H9 (cell line): ENCODE measurements around the gene NSUN3. TPM values are rescaled to one million over a fixed set of nuclear protein-coding genes. Genes with fewer than 3 reads are reported as not detected.

Experiments used
- DNase-seq: peaks from one replicate; pipeline ENCODE4 v3.0.0-alpha.2; 2017
- H2AFZ ChIP-seq: one replicate; pipeline ENCODE4 v1.6.1; 2013; ENCODE audit warnings: mild to moderate bottlenecking, low read length, control low read depth, moderate library complexity
- H2AK5ac ChIP-seq: 2 replicates; pipeline ENCODE4 v1.6.1; 2013; ENCODE audit warnings: low read length, control low read depth, mixed read lengths; ENCODE audit not compliant: insufficient read length
- H2BK120ac ChIP-seq: one replicate; pipeline ENCODE4 v1.6.1; 2013; ENCODE audit warnings: low read depth, mild to moderate bottlenecking, low read length, control low read depth, inconsistent platforms; ENCODE audit not compliant: poor library complexity, severe bottlenecking
- H2BK12ac ChIP-seq: 2 replicates; pipeline ENCODE4 v1.6.1; 2013; ENCODE audit warnings: low read length, control low read depth, mixed read lengths, low read depth; ENCODE audit not compliant: insufficient read length
- H2BK15ac ChIP-seq: 2 replicates; pipeline ENCODE4 v1.6.1; 2013; ENCODE audit warnings: low read depth, low read length, control low read depth
- H2BK20ac ChIP-seq: one replicate; pipeline ENCODE4 v1.6.1; 2013; ENCODE audit warnings: low read depth, mild to moderate bottlenecking, low read length, control low read depth, inconsistent platforms; ENCODE audit not compliant: poor library complexity, severe bottlenecking
- H2BK5ac ChIP-seq: 2 replicates; pipeline ENCODE4 v1.6.1; 2013; ENCODE audit warnings: low read length, control low read depth, mixed read lengths; ENCODE audit not compliant: insufficient read length
- H3K14ac ChIP-seq: 2 replicates; pipeline ENCODE4 v1.6.1; 2013; ENCODE audit warnings: low read length, control low read depth; ENCODE audit not compliant: insufficient read depth
- H3K18ac ChIP-seq: 2 replicates; pipeline ENCODE4 v1.6.1; 2013; ENCODE audit warnings: low read depth, mild to moderate bottlenecking, mixed read lengths, low read length, control low read depth; ENCODE audit not compliant: insufficient read length
- H3K23ac ChIP-seq: 2 replicates; pipeline ENCODE4 v1.6.1; 2013; ENCODE audit warnings: low read length, control low read depth, mixed read lengths, low read depth; ENCODE audit not compliant: insufficient read length
- H3K23me2 ChIP-seq: 2 replicates; pipeline ENCODE4 v1.6.1; 2013; ENCODE audit warnings: low read depth, mild to moderate bottlenecking, mixed read lengths, low read length, control low read depth; ENCODE audit not compliant: insufficient read length, poor library complexity, severe bottlenecking
- H3K27ac ChIP-seq: 2 replicates; pipeline ENCODE4 v1.5.1; 2013; ENCODE audit warnings: low read length, control low read depth, mixed read lengths, low read depth; ENCODE audit not compliant: insufficient read length
- H3K27me3 ChIP-seq: 2 replicates; pipeline ENCODE4 v1.6.1; 2013; ENCODE audit warnings: low read length, control low read depth, inconsistent platforms; ENCODE audit not compliant: insufficient read depth
- H3K4ac ChIP-seq: 2 replicates; pipeline ENCODE4 v1.6.1; 2013; ENCODE audit warnings: low read depth, mild to moderate bottlenecking, control low read depth, inconsistent platforms, low read length, moderate library complexity
- H3K4me1 ChIP-seq: 2 replicates; pipeline ENCODE4 v1.6.1; 2013; ENCODE audit warnings: low read length, control low read depth, inconsistent platforms; ENCODE audit not compliant: insufficient read depth
- H3K4me2 ChIP-seq: 2 replicates; pipeline ENCODE4 v1.6.1; 2013; ENCODE audit warnings: low read length, control low read depth, mixed read lengths; ENCODE audit not compliant: insufficient read length, insufficient read depth
- H3K56ac ChIP-seq: 2 replicates; pipeline ENCODE4 v1.6.1; 2013; ENCODE audit warnings: low read depth, mild to moderate bottlenecking, mixed read lengths, low read length, control low read depth; ENCODE audit not compliant: insufficient read length
- H3K79me1 ChIP-seq: 2 replicates; pipeline ENCODE4 v1.6.1; 2013; ENCODE audit warnings: low read depth, mild to moderate bottlenecking, moderate library complexity, low read length, control low read depth, inconsistent platforms; ENCODE audit not compliant: insufficient read depth, poor library complexity, severe bottlenecking
- H3K79me2 ChIP-seq: 2 replicates; pipeline ENCODE4 v1.6.1; 2013; ENCODE audit warnings: low read length, control low read depth, inconsistent platforms; ENCODE audit not compliant: insufficient read depth
- H3K9ac ChIP-seq: 2 replicates; pipeline ENCODE4 v1.6.1; 2013; ENCODE audit warnings: low read length, control low read depth, mixed read lengths; ENCODE audit not compliant: insufficient read length; ENCODE audit errors: extremely low read depth
- H3K9me3 ChIP-seq: one replicate; pipeline ENCODE4 v1.6.1; 2013; ENCODE audit warnings: low read depth, low read length, inconsistent platforms; ENCODE audit not compliant: control insufficient read depth
- H3T11ph ChIP-seq: one replicate; pipeline ENCODE4 v1.6.1; 2013; ENCODE audit warnings: mild to moderate bottlenecking, low read length, control low read depth, inconsistent platforms
- H4K20me1 ChIP-seq: one replicate; pipeline ENCODE4 v1.6.1; 2013; ENCODE audit not compliant: control insufficient read depth, insufficient read length, insufficient read depth
- H4K5ac ChIP-seq: 2 replicates; pipeline ENCODE4 v1.6.1; 2013; ENCODE audit warnings: low read depth, mild to moderate bottlenecking, mixed read lengths, low read length, control low read depth; ENCODE audit not compliant: insufficient read length
- H4K8ac ChIP-seq: replicated peaks from 2 replicates; pipeline ENCODE4 v1.6.1; 2013; ENCODE audit warnings: low read length, control low read depth, mixed read lengths, low read depth; ENCODE audit not compliant: insufficient read length
- H4K91ac ChIP-seq: 2 replicates; pipeline ENCODE4 v1.6.1; 2013; ENCODE audit warnings: low read depth, mild to moderate bottlenecking, moderate library complexity, mixed read lengths, low read length, control low read depth; ENCODE audit not compliant: insufficient read length
- H3K27ac Mint-ChIP-seq, 3 experiments: 2 replicates in 2 of 3; 3 replicates in 1 of 3; pipeline ENCODE4 v1.8.0; 2020 to 2021; ENCODE audit warnings: mixed read lengths in 3 of 3, mild to moderate bottlenecking in 1 of 3, moderate library complexity in 1 of 3
- H3K27me3 Mint-ChIP-seq: 2 replicates; pipeline ENCODE4 v1.8.0; 2021; ENCODE audit warnings: low read depth, mild to moderate bottlenecking, moderate library complexity, mixed read lengths
- H3K36me3 Mint-ChIP-seq, 3 experiments: 2 replicates in 2 of 3; 3 replicates in 1 of 3; pipeline ENCODE4 v1.8.0; 2020 to 2021; ENCODE audit warnings: low read depth in 3 of 3, mixed read lengths in 3 of 3; ENCODE audit not compliant: insufficient read depth in 1 of 3
- H3K4me1 Mint-ChIP-seq, 2 experiments: 2 replicates each; pipeline ENCODE4 v1.8.0; 2020; ENCODE audit warnings: mixed read lengths in 2 of 2
- H3K4me3 Mint-ChIP-seq, 2 experiments: 2 replicates in 1 of 2; 3 replicates in 1 of 2; pipeline ENCODE4 v1.8.0; 2020 to 2021; ENCODE audit warnings: mild to moderate bottlenecking in 2 of 2, mixed read lengths in 2 of 2, moderate library complexity in 1 of 2
- H3K9me3 Mint-ChIP-seq, 2 experiments: 2 replicates in 1 of 2; 3 replicates in 1 of 2; pipeline ENCODE4 v1.8.0; 2020; ENCODE audit warnings: mild to moderate bottlenecking in 2 of 2, mixed read lengths in 2 of 2, moderate library complexity in 1 of 2
- CTCF ChIP-seq: fragments of 200-600 bp; sonication (generic); conservative IDR thresholded peaks from 3 replicates; pipeline ENCODE4 v1.8.0; 2021; ENCODE audit warnings: antibody characterized with exemption, mild to moderate bottlenecking
- WGBS: extraction: QIAGEN DNeasy Blood & Tissue Kit; methylation state at CpG from one replicate; pipeline ENCODE4 v1.1.7; 2013; ENCODE audit warnings: missing lambda C conversion rate, low lambda C conversion rate, mixed read lengths; ENCODE audit not compliant: insufficient read length; ENCODE audit errors: extremely low coverage; 5-methylcytosine and 5-hydroxymethylcytosine counted together
- total RNA-seq: library from RNA; stranded (reverse); gene quantifications from 2 replicates; pipeline ENCODE4 v1.2.1, GENCODE V29; 2021

The NSUN3 gene
- total RNA-seq, 1 experiment from 2014 or later, result 7.4 TPM

GRCh38 chr3:94115482-94115881 lies 52.6 kb downstream of the NSUN3 start:
- no peaks in the 10 kb centered on the region for H3K4me1 ChIP-seq
- no peak overlapping the region for H3T11ph ChIP-seq
- H2BK12ac ChIP-seq, result no peak overlapping the region
- H3K4me2 ChIP-seq, result no peak overlapping the region
- TF ChIP-seq CTCF, result peak; percentile 62; the same call in 2 of the 3 replicates
- no peak for DNase-seq
- no peak overlapping the region for H3K27ac ChIP-seq
- no peak overlapping the region for H3K4ac ChIP-seq
- H4K5ac ChIP-seq, result no peak overlapping the region
- no peaks in the 10 kb centered on the region for H4K20me1 ChIP-seq
- H3K9me3 Mint-ChIP-seq, result no peaks in the 10 kb centered on the region
- H3K27ac Mint-ChIP-seq, result 0 out of 7 replicates have a peak overlapping the region, but pooled peaks of 1 of the 3 experiments have one; percentile 6
- no peak overlapping the region for H3K9ac ChIP-seq
- no peak overlapping the region for H2BK20ac ChIP-seq
- no peak overlapping the region for H3K14ac ChIP-seq
- H3K9me3 ChIP-seq, result no peaks in the 10 kb centered on the region
- H3K79me1 ChIP-seq, result no peaks in the 10 kb centered on the region
- H2BK120ac ChIP-seq, result no peak overlapping the region
- no peak overlapping the region for H2BK15ac ChIP-seq
- H2AK5ac ChIP-seq, result no peak overlapping the region
- WGBS, result no CpG with 5 or more reads among the region's 6 CpGs
- no peak overlapping the region for H4K8ac ChIP-seq
- no peaks in the 10 kb centered on the region for H3K79me2 ChIP-seq
- H4K91ac ChIP-seq, result no peak overlapping the region
- no peak overlapping the region for H3K23ac ChIP-seq
- no peaks in the 10 kb centered on the region for H3K27me3 Mint-ChIP-seq
- no peak overlapping the region for H3K18ac ChIP-seq
- H3K23me2 ChIP-seq, result no peaks in the 10 kb centered on the region
- no peak overlapping the region for H2AFZ ChIP-seq
- no peak overlapping the region for H3K56ac ChIP-seq
- peaks cover 10 to 18% of the 10 kb centered on the region in 2 experiments for H3K4me1 Mint-ChIP-seq
- no peak overlapping the region for H3K4me3 Mint-ChIP-seq
- H3K36me3 Mint-ChIP-seq, result peaks cover 0 to 9% (median 3%) of the 10 kb centered on the region in 3 experiments; a peak in 3 of 7 replicates
- no peak overlapping the region for H2BK5ac ChIP-seq
- H3K27me3 ChIP-seq, result no peaks in the 10 kb centered on the region
